Activated CD8-positive, alpha-beta memory T cell treated with anti-CD3 and anti-CD28 coated beads for 1 hour (primary cell): ENCODE data around the gene RNF135.
"Not testable (repeated sequence)": the region's sequence is repeated elsewhere in the genome, so short reads cannot be mapped to it uniquely, and the experiment has no call there.

Experiments used
- DNase-seq, 2 donors: peaks; one replicate each; pipeline ENCODE4 v3.0.0-alpha.2; 2020; ENCODE audit warnings: low read depth in 1 of 2; ENCODE audit errors: extremely low read depth in 1 of 2

RNF135 gene

DNA sequence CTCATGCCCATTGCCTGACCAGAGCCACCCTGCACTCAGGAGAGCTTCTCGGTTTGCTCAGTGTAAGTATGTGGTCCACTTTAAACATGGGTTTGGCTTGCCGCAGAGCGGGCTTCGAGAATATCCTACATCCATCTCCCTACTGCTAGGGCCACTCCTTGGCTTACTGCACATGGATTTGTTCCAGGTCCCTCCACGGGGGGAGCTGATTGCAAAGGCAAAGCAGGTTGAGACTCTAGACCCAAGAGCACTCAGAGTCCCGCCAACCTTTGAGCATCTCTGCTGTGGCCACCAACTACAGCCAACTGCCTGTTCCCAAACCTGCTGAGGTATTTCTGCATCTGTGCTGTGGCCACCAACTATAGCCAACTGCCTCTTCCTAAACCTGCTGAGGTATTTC is 26.4 kb downstream of the RNF135 start:
- DNase-seq: no peak

DNA sequence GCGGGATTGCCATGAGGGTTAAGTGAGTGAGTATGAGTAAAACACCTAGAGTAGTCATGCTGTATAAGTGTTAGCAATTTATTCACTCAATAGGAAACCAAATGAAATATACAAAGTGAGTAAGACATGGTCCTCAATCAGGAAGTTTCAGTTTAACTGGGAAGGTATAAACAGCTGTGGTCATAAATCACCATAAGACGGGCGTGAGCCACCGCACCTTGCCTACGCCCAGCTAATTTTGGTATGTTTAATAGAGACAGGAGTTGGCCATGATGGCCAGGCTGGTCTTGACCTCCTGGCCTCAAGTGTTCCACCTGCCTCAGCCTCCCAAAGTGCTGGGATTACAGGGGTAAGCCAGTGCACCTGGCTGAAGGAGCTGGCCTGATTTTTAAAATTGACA is 27.0 kb downstream of the RNF135 start:
- DNase-seq: no peak

DNA sequence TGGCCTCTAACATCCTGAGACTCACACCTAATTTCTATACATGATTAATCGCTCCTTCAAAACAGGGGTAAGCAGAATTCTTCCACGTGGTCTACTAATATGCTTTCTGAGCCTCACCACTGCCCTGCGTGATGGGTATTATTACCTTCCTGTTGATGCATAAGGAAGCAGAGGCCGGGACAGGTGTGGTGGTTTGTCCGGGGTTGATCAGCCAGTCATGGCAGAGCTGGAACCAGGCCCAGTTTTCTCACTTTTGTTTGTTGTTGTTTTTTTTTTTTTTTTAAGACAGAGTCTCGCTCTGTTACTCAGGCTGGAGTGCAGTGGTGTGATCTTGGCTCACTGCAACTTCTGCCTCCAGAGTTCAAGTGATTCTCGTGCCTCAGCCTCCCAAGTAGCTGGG is 31.2 kb downstream of the RNF135 start:
- no peak for DNase-seq

DNA sequence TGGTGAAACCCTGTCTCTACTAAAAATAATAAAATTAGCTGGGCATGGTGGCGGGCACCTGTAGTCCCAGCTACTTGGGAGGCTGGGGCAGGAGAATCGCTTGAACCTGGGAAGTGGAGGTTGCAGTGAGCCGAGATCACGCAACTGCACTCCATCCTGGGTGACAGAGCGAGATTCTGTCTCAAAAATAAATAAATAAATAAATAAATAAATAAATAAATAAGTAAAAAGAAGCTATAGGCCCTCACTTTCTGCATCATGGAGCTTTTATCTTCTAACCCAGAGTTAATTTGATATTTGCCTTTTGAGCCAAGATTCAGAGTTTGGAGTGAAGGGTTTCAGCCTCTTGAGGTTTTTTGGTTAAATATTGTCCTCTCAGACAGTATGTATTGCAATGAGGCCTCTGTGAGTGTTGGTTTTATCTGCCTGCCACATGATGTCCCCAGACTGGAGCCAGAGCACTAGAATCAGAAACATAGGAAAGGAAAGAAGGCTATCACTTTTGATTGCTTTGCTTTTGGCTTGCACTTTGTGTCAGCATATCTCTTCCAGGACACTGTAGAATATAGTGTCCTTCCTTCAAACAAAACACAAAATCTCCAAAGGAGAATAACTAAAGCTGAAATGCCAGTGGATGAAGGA is 32.5 kb downstream of the RNF135 start:
- no peak for DNase-seq

DNA sequence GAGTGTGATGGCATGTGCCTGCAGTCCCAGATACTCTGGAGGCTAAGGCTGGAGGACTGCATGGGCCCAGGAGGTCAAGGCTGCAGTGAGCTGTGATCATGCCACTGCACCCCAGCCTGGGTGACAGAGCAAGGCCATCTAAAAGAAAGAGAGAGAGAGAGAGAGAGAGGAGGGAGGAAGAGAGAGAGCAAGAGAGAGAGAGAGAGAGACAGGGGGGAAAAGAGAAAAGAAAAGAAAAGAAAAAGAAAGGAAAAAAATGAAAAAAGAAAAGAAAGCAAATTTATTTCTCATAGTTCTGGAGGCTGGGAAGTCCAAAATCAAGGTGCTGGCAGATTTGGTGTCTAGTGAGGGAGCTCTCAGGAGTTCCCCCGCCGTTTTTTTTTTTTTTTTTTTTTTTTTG is 33.3 kb downstream of the RNF135 start:
- no peak for DNase-seq

DNA sequence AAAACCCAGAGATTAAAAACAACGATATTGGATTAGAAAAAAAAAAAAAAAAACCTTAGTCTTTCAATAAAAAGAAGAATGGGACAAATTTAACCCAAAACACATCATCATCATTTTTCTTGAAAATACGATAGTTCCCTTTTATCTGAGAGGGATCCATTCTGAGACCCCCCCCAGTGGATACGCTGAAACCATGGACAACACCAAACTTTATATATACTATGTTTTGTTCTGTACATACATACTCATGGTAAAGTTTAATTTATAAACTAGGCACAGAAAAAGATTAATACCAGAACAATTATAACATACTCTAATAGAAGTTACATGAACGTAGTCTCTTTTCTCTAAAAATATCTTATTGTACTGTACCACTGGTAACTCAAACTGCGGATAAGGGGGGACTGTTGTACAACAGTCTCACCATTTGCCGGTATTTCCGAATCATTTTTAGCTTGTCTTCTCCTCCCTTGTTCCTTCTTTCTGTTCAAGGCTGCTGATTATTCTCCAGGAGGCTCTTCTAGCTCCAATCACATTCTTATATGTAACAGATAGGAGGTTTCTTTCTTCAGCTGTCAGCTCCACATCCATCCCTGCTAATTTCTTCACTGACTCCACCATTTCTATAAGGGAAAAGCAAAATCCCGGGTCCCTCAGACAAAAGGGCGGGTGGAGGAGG is 37.0 kb downstream of the RNF135 start:
- DNase-seq: no peak

DNA sequence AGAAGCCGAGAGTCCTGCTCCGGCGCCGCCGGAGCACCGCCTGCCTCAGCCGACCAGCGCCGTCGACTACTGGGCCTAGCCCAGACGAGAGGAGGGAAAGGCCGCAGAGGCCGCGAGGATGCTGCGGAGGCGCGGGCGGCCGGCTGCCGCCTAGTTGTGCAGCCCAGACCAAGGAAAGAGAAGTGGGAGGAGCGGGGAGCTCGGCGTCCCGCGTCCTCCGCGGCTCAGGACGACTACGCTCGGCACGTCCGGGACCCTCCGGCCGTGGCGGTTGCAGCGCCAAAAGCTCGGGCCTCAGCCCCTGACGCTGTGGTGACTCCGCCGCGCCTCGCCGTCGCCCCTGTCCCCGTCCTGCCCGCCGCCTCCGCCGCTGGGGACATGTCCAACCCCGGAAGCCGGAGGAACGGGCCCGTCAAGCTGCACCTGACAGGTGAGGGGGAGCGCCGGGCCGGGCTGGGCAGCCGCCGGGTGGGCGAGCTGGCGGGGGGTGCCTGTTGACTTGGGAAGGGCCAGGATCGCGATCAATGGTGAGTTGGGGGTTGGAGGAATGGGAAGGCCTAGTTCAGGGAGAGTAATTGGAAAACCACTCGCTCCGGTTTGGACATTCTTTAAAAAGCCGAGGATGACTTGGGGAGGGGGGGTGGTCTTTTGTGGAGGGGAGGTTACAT is 37.7 kb downstream of the RNF135 start:
- peak in 1 of 2 donors; percentile 36 for DNase-seq

DNA sequence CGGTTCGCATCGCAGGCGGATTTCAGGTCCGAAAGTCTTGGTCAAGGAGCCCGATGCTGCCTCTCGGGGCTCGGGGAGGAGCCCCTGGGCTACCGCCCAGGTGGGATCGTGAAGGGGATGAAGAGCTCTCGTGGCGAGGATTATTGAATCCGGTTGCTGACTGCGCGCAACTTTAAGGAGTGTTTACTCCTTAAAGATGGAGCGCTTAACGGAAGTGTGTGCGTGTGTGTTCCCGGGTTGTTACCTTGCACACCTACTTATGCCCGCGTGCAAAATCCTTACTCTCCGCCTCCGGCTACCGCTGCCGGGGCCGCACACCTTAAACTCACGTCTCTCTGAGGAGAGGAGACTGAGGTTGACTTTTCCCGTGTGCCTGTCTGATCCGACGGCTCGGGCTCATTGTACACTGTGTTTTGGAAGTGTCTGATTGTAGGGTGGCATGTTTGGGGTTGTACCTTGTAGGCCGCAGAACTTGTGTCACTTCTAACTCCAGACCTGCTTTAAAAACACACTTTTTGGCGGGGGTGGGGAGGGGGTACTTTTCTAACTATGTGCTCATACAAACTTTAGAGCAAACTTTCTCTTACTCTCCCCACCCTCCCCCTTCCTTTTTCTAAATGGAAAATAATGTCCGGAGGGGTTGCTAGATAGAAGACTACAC is 38.3 kb downstream of the RNF135 start:
- not testable (repeated sequence) for DNase-seq

DNA sequence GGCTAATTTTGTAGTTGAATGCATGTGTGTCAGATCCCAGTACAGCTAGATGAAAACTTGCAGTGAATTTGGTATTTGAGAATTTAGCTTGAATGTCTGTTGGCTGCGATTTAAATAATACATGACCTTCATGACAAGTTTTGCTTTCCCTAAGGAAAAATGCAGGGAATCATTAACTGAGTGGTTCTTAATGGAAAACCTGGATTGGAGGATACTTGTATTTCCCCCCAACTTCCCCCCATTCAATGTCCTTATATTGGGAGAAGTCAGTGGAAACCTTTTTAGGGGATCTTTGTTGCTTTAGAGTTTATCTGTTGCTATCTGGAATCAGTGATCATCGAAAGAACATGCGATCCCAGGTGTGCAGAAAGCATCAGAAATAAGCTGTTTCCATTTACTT is 39.2 kb downstream of the RNF135 start:
- not testable (repeated sequence) for DNase-seq

DNA sequence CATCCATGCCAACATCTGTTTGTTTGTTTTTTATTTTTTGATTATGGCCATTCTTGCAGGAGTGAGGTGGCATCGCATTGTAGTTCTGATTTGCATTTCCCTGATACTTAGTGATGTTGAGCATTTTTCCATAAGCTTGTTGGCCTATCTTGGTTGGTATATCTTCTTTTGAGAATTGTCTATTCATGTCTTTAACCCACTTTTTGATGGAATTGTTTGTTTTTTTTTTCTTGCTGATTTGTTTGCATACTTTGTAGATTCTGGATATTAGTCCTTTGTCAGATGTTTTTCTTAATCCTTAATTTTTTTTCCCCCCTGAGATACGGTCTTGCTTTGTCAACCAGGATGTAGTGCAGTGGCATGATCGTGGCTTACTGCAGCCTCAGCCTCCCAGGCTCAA is 43.0 kb downstream of the RNF135 start:
- DNase-seq: no peak

DNA sequence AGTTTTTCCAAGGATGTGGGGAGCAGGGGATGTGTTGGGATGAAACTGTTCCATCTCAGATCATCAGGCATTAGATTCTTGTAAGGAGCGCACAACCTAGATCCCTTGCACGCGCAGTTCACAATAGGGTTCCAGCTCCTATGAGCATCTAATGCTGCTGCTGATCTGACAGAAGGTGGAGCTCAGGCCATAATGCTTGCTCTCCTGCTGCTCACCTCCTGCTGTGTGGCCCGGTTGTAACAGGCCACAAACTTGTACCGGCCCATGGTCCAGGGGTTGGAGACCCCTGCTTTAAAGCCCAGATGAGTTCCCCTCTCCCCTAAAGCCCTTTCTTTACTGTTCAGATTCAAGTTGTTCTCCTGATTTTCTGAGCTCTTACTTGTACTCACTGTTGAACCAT is 44.8 kb downstream of the RNF135 start:
- DNase-seq: no peak

DNA sequence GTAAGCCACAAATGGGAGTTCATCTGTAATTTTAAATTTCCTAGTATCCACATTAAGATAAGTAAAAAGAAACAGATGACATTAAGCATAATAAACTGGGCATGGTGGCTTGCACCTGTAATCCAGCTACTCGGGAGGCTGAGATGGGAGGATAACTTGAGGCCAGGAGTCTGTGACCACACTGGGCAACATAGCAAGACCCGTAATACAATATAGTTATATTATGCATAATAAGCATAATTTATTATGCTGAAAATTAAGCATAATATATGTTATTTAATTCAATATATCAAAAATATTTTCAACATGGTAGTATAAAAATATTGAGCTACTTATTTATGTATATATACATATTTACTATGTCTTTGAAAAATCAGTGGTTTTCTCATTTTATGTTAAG is 48.2 kb downstream of the RNF135 start:
- no peak for DNase-seq

DNA sequence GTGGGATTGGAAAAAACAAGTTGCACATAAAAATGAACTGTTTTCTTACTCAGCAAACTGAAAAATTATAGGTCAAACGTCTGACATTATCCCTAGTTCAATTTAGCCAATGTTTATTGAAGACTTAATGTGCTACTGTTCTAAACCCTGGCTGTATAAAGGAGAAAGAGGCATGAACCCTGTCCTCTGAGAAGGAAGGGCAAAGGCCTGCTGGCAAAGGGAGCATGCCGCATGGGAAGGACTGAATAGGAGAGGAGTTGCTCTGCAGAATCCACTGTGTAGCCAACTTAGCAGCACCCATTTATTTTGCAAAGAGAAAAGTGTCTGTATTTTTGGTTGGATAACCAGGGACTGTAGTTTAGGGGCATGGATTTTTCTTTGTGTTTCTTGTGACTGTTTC is 52.3 kb downstream of the RNF135 start:
- not testable (repeated sequence) for DNase-seq

DNA sequence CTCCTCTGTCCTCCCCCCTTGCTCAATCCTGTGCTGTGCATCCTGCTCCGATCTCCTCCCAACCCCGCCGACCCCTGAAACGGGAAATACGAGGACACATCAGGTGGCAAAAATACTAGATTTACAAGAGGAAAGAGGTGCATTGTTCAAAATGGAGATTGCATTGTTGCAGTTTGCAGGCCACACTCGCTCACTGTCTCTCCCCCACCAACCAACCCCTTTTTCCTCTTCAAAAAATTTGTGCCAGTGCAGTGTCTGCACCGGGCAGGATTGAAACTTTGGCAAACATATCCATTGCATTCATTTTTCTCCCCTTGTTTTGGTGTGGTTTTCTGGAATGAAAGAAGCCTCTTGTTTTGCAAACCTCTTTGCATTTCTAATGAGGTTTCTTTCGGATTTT is 61.0 kb downstream of the RNF135 start:
- DNase-seq: no peak

DNA sequence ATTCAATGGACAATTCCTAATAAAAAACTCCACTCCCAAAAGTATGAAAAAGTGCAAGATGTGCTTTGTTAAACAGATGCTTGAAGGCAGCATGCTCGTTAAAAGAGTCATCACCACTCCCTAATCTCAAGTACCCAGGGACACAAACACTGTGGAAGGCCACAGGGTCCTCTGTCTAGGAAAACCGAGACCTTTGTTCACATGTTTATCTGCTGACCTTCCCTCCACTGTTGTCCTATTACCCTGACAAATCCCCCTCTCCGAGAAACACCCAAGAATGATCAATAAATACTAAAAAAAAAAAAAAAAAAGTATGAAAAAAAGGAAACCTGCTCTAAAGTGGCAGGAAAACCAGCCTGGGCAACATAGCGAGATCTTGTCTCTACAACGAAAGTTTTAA is 64.8 kb downstream of the RNF135 start:
- DNase-seq: not testable (repeated sequence)

DNA sequence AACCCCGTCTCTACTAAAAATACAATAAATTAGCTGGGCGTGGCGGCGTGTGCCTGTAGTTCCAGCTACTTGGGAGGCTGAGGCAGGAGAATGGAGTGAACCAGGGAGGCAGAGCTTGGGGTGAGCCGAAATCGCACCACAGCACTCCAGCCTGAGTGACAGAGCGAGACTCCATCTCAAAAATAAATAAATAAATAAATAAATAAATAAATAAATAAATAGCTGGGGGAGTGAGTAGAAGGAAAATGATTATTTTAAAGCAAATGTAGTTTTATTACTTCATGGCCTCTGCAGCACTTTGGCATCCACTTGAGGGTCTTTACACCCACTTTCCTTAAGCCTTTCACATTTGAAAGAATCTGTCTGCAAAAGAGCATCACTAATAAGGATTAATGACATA is 70.0 kb downstream of the RNF135 start:
- not testable (repeated sequence) for DNase-seq

DNA sequence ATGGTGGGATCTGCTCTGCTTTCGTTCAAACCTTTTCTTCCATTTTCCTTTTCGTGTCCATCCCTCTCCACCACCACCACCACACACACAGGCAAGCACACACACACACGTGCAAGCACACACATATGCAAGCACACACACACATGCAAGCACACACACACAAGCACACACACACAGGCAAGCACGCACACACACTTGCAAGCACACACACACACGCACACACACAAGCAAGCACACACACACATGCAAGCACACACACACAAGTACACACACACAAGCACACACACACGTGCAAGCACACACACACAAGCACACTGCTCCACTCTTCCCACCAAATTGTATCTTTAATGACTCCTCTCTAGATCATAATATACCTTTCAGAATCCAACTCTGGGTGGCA is 71.5 kb downstream of the RNF135 start:
- not testable (repeated sequence) for DNase-seq

DNA sequence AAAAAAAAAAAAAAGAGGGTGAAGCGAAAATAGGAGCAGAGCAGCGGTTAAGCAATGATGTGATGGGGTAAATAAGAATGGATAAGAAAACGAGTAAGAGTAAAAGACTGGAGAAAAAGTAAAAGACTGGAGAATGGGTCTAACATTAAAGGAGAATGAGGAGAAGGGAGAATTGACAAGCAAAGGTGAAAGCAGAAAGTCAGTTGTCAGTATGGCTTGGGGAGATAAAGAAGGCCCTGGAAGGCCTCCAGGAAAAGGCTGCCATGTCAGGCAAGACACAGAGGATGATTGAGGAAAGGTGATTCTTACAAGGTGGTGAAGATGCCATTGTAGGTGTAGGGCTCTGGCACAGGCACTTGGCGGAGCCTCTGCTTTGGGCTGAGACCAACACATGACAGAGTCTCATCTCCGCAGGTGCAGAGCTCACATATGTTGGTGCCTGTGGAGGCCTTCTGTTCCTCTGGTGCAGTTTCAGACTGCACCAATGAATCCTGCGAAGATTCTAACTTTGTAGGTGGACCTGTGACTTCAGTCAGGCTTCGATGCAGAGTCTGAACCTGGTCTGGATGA is 76.1 kb downstream of the RNF135 start:
- DNase-seq: not testable (repeated sequence)

DNA sequence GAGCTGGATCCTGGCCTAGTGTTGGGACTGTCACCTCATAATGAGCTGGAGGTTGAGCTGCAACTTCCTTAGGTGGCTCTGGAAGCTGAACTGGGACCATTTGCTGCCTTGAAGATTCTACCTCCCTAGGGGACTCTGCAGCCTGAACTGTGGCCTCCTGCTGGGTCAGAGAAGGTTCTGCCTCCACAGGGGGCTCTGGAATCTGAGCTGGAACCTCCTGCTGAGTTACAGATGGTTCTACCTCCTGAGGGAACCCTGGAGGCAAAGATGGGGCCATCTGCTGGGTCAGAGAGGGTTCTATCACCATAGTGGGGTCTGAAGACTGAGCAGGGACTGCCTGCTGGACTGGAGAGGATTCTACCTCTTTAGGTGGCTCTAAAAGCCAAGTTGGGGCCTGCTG is 77.3 kb downstream of the RNF135 start:
- DNase-seq: no peak

DNA sequence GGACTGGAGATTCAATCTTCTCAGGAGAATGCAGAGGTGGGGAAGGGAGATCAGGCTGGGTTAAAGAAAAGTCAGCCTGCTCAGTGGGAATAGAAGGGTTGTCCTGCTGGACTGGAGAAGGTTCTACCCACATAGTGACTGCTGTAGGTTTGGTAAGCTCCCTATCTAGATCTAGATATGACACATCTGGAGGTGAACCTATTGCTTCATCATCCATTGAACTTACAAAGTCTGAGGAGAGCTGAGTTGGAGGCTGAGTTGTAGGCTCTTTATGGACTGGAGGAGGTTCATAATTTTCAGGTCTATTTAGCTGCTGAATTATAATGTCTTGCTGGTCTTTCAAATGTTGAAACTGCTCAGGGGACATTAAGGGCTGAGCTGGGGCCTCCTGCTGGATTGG is 77.9 kb downstream of the RNF135 start:
- no peak for DNase-seq
